GM19324 (cell line): ENCODE measurements around the gene HYAL1.
A peak's percentile ranks its signal among the peaks of the same experiment; 100 is the strongest.
"Not testable (repeated sequence)": the region's sequence is repeated elsewhere in the genome, so short reads cannot be mapped to it uniquely, and the experiment has no call there.

Source experiments
- ATAC-seq: cut with Tn5 transposase; IDR thresholded peaks from one replicate; pipeline ENCODE4 v1.9.1; 2021; ENCODE audit warnings: mild to moderate bottlenecking, moderate library complexity; ENCODE audit not compliant: unreplicated experiment, low FRiP score

HYAL1 gene

DNA sequence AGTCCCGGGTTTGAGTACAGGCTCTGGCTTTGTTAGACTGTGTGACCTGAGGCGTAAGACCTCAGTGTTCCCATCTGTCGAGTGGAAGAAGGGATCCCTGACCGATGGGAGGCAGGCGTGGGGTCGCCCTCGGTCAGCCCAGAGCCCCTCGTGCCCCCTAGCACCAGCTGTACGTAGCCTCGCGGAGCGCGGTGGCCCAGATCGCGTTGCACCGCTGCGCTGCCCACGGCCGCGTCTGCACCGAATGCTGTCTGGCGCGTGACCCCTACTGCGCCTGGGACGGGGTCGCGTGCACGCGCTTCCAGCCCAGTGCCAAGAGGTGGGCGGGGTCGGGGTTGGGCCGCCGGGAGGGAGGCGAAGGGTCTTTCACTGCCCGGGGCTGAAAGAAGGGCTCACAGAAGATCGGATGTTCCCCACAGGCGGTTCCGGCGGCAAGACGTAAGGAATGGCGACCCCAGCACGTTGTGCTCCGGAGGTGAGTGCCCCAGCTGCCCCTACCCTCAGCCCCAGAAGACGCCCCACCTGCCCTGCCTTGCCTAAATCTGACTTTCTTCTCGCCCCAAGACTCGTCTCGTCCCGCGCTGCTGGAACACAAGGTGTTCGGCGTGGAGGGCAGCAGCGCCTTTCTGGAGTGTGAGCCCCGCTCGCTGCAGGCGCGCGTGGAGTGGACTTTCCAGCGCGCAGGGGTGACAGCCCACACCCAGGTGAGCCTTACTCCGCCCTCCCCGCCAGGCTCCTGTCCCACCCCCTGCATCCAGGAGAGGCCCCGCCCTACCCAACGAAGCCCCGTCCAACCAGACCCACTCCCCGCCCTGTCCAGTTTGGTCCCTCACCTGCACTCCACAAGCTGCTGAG, 28.0 kb downstream of the HYAL1 start:
- no peak for ATAC-seq

GRCh38 chr3:50274371-50275104, 28.8 kb downstream of the HYAL1 start:
- no peak for ATAC-seq

DNA sequence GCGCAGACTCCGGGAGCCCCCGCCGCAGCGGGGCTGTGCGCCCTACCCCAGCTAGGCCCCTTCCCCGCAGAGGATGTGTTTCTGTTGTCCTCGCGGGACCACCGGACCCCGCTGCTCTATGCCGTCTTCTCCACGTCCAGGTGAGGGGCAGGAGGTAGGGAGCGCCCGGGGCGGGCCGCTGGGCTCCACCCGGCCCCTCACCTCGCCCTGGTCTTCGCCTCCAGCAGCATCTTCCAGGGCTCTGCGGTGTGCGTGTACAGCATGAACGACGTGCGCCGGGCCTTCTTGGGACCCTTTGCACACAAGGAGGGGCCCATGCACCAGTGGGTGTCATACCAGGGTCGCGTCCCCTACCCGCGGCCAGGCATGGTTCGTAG, 29.7 kb downstream of the HYAL1 start:
- ATAC-seq: no peak

- peak; percentile 47 for ATAC-seq
Measured at GRCh38 chr3:50272911-50273688, 30.3 kb downstream of the HYAL1 start.

- not testable (repeated sequence) for ATAC-seq
Measured at GRCh38 chr3:50272538-50272910, 30.9 kb downstream of the HYAL1 start.

- ATAC-seq: no peak
Measured at GRCh38 chr3:50271314-50271936, 31.9 kb downstream of the HYAL1 start.

DNA sequence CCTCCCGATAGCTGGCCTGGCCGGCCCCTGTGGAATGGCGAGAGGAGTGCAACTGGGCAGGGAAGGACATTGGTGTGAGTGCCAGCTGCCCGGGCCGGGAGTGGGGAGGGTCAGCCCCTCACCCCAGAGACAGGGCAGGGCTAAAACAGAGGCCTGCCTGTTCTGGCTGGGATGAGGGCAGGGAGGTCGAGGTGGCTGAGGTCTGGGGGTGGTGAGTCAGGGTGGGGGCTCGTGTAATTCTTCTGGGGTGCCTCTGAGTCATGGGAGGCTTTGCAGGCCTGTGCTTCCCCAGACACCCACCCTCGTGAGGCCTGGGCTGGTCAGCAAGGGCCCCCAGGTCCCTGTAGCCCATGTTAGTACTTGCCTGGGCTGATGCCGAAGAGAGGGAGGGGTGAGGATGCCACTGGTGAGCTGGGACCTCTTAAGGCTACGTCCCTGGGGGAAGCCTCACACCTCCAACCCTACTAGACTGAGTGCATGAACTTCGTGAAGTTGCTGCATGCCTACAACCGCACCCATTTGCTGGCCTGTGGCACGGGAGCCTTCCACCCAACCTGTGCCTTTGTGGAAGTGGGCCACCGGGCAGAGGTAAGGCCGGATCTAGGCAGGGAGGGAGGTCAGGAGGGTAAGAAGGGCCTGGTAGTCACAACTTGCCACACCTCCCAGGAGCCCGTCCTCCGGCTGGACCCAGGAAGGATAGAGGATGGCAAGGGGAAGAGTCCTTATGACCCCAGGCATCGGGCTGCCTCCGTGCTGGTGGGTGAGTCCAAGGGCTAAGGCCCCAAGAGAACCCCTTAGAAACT, 32.8 kb downstream of the HYAL1 start:
- no peak for ATAC-seq

DNA sequence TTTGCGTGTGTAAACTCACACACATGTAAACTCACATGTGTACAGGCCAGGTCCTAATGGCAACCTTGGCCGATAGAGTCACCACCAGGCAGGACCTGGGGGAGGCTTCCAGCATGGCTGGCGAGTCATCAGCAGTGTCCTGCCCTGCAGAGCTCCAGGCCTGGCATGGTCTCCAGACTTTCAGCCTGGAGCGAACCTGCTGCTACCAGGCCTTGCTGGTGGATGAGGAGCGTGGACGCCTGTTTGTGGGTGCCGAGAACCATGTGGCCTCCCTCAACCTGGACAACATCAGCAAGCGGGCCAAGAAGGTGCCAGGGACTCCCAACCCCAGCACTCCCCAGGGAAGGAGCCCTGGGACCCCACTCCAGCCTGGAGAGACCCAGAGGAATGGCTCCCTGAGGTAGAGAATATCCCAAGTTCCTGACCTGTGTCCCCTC, 33.4 kb downstream of the HYAL1 start:
- no peak for ATAC-seq

DNA sequence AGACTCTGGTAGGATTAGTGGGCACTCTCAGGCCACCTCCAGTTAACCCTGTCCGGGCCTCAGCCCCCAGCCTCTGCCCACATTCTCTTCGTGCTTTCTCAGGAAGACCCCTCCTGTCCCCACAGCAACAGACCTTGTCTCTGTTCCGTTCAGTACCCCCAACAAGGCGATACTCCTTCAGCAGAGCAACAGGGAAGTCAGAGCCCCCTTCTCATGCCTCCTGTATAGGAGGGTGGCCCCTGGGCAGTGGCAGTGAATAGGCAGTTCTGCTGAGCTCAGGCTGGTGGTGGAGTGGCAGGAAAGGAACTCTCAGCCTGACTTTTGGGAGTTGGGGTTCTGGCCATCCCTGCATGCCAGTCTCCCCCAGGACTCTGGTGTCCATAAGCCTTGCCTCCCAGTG, 33.9 kb downstream of the HYAL1 start:
- no peak for ATAC-seq

GRCh38 chr3:50268703-50269451, 34.5 kb downstream of the HYAL1 start, which contains the start of gene SEMA3B:
SEMA3B (plus strand) TSS chr3:50269147; CDS start chr3:50269241, 94 bp downstream.
- ATAC-seq: no peak

DNA sequence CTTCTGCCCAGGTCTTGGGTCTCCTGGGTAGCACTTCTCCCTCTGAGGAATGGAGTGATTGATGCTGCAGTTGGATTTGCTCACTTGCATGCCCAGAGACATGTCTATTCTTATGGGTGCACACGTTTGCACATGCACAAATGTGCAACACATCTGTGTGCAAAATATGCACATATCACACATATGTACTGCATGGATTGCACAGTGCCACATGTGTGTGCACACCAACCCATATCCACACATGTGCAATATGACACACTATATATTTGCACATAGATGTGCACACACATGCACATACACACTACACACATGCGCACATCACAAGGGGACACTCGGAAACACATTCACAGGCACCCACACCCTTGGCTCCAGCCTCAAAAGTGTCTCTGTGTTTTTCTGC, 35.1 kb downstream of the HYAL1 start:
- no peak for ATAC-seq

- ATAC-seq: no peak
Measured at GRCh38 chr3:50267280-50267913, 36.0 kb downstream of the HYAL1 start.

- ATAC-seq: no peak
Measured at GRCh38 chr3:50266836-50267235, 36.5 kb downstream of the HYAL1 start.

DNA sequence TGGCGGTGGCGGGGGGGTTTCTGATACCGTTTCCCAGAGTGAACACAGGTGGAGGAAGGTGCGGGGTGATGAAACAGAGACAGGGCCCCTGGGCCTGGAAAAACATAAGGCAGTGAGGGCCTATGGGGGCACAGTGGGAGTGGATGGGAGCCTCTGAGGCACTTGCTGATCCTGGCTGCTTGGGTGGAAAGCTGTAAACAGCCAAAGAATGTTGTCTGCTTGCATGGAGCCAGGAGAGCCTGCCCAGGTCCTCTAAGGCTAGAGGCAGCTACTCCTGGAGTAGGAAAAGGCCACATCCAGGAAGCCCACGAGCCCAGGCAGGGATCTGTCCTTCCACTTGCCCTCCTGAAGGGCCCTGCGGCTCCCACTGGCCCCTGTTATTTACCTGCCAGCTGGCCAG, 37.4 kb downstream of the HYAL1 start:
- ATAC-seq: no peak

- ATAC-seq: no peak
Measured at GRCh38 chr3:50265571-50265970, 37.8 kb downstream of the HYAL1 start.

- ATAC-seq: no peak
Measured at GRCh38 chr3:50264964-50265485, 38.3 kb downstream of the HYAL1 start.

DNA sequence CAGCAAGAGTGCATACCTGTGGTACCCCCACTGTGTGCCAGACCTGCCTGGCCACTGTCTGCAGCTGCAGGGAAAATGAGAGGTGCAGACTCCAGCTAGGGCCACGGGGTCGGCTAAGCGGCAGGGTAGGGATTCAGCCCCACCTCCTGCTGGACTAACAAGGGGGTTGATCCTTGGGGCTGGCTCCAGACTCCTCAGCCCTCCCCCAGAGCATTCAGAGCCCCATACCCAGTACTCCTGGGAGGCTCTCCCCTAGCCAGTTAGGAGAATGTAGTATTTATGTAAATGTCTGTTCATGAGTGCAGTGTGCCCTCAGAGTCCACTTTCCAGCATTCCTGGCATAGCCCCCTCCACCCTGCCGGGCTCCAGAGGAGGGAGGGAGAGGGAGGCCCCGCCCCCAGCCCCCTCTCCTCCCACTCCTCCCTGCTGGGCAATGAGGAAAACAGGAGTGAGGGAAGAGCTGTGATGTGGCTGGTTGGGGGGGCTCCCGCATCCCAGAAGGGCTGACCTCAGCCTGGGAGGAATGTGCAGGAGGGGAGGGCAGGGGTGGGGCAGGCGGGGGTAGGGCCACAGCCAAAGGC, 38.9 kb downstream of the HYAL1 start:
- ATAC-seq: no peak
